NOMO-1 treated with dmso at 0.1 percent for 144 hours (cell line): ENCODE data around the gene GON7.
"Not testable (repeated sequence)": the region's sequence is repeated elsewhere in the genome, so short reads cannot be mapped to it uniquely, and the experiment has no call there.

ENCODE experiments used
- DNase-seq: peaks from one replicate; lab custom pipeline; 2025; ENCODE audit not compliant: unreplicated experiment; lab: John Stamatoyannopoulos, UW

Gene GON7

GRCh38 chr14:93159625-93160352 lies 47.1 kb downstream of the GON7 start:
- DNase-seq, result not testable (repeated sequence)

GRCh38 chr14:93158349-93158748 lies 48.5 kb downstream of the GON7 start:
- DNase-seq, result not testable (repeated sequence)

GRCh38 chr14:93156693-93157369 lies 50.0 kb downstream of the GON7 start:
- DNase-seq, result no peak

- no peak for DNase-seq
Measured at GRCh38 chr14:93155667-93156066, 51.2 kb downstream of the GON7 start.

GRCh38 chr14:93153121-93153520 lies 53.7 kb downstream of the GON7 start:
- DNase-seq, result no peak
